Smooth muscle cell of the brain vasculature (primary cell): ENCODE measurements around the gene LRIG3.
"Not testable (repeated sequence)": the region's sequence is repeated elsewhere in the genome, so short reads cannot be mapped to it uniquely, and the experiment has no call there.

Experiments used
- DNase-seq: peaks from one replicate; pipeline ENCODE4 v3.0.0-alpha.2; 2012; ENCODE audit warnings: low read depth, low spot score

Gene LRIG3, protein sequence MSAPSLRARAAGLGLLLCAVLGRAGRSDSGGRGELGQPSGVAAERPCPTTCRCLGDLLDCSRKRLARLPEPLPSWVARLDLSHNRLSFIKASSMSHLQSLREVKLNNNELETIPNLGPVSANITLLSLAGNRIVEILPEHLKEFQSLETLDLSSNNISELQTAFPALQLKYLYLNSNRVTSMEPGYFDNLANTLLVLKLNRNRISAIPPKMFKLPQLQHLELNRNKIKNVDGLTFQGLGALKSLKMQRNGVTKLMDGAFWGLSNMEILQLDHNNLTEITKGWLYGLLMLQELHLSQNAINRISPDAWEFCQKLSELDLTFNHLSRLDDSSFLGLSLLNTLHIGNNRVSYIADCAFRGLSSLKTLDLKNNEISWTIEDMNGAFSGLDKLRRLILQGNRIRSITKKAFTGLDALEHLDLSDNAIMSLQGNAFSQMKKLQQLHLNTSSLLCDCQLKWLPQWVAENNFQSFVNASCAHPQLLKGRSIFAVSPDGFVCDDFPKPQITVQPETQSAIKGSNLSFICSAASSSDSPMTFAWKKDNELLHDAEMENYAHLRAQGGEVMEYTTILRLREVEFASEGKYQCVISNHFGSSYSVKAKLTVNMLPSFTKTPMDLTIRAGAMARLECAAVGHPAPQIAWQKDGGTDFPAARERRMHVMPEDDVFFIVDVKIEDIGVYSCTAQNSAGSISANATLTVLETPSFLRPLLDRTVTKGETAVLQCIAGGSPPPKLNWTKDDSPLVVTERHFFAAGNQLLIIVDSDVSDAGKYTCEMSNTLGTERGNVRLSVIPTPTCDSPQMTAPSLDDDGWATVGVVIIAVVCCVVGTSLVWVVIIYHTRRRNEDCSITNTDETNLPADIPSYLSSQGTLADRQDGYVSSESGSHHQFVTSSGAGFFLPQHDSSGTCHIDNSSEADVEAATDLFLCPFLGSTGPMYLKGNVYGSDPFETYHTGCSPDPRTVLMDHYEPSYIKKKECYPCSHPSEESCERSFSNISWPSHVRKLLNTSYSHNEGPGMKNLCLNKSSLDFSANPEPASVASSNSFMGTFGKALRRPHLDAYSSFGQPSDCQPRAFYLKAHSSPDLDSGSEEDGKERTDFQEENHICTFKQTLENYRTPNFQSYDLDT

DNA sequence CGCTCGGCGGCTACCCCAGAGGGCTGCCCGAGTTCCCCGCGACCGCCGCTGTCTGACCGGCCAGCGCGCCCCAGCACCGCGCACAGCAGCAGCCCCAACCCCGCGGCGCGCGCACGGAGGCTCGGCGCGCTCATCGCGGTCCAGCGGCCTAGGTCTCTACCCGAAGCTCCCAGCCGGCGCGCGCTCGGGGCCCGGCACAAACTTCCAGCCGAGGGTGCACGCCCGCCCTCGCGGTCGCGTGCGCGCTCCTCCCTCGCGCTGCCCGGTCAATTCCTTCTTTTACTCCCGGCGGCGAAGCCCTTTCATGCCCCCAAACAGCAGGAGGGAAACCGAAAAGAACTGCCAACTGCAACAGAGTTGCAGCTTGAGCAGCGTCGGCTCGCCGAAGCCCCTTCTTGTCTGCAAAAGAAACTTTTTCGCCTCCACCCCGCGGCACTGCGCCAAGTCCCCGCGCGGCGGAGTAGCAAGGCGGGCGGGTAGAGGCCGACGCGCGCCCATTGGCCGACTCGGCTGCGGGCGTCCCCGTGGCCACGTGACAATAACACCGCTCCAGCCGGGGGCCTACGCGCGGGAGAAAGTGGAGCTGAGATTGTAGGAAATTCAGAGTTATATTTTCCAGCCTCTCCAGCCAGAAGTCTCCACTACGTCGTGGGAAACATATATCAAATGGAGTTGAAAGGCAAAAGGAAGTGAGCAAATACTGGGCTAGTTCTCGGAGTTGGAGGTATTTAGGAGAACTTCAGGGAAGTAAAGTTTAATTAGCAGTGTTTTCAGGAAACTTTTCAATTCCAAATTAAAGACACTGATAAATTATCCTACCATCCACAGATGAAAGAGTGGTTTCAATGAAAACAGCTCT is at the start of gene LRIG3:
Gene LRIG3, minus strand, starts transcription at position 403 of the 859 bp plus-strand sequence. Its CDS starts 269 bp downstream, at position 134.
- peak; percentile 95 for DNase-seq

DNA sequence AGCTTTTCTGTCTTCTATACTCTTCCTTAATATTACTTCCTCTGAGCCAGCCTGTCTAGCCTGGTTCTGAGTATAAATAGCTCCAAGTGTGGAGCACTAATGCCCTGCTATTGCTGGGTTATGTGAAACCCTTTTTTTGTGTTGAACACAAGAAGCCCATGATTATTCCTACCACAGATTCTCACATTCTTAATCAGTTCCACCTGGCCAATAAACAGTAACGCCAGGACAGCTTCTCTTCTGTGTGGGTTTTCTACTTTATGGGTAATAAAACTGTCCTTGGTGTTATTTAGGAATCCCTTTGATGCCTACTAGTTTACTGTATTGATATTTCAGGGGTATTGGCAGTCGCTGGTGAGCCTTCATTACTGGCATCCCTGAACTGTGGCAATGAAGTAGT is 48.9 kb upstream of the LRIG3 start:
- DNase-seq = no peak

DNA sequence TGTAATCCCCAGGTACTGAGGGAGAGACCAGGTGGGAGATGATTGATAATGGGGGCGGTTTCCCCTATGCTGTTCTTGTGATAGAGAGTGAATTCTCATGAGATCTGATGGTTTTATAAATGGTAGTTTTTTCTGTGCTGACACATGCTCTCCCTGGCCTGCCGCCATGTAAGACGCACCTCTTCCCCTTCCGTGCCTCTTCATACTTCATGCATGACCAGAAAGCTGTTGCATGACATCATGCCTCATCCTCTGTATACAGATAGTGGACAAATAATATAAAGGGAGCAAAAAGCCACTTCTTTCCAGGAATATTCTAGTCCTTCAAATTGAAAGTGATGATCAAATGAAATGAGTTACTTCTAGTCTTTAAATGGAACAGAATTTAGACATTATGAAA is 47.3 kb upstream of the LRIG3 start:
- DNase-seq = no peak

DNA sequence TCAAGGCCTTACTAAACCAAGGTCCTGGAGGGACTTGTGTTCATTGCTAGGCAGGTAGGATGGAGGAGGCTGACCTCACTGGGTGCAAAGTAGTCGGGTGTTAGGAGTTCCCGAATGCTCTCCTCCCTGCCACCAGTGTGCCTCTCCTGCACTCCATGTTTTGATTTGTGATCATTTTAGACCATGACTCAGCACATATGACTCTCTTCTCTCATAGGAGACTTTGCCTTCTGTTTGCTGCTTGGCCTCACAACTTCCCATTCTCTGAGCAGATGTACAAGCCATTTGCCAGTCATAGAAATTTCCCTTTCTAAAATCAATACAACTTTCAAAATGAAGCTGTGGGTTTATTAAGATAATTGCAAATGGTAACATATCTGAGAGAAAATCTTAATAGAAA is 46.6 kb upstream of the LRIG3 start:
- DNase-seq = no peak

DNA sequence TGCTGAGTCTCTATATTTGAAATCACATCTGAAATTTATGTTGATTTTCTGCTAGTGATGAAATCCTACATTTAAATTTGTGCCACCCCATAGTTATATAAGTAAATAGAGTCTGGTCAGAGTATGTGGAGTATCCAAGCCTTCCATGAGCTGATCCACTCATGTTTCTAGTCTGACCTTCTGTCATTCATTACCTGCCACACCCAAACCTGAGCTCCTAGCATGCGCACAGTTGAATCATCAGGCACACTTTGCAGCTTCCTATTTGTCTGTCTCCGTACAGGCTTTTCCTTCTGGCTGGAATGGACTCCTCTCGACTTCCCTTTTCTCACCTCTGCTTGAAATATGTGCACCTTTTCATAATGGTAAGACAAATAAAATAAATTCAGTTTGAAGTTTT is 45.3 kb upstream of the LRIG3 start:
- DNase-seq = no peak

DNA sequence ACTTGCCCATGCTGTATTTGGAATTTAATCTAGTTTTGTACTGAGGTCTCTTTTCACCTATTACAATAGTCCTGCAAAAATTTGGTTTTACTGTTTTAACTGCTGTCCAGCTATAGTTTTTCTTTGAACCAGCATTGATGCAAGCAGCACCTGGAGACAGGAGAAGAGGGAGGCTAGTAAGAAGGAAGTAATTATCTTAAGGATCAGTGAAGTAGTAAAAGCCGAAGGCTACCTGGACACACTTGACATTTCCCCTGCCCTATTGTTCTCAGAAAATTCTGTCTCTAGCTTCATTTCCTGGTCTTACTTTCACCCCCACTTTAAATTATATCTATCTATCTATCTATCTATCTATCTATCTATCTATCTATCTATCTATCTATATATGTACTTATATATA is 43.5 kb upstream of the LRIG3 start:
- no peak for DNase-seq

DNA sequence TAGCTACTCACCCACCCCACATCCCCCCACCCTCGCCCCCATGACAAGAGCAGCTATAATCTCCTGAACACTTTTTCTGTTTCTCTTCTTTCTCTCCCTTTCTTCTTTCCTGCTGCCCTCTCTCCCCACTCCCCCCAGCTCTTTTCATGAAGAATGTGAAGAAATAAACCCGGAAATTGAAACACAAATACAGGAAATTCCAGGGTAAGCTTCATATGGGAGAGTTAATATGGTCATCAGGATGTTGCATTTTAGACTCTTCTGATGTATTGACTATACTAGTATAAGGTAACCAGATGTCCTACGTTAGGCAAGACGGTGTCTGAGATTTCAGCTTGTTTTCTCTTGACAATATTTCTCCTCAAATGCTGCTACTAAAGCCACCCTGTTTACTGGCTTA is 41.6 kb upstream of the LRIG3 start:
- DNase-seq = no peak

DNA sequence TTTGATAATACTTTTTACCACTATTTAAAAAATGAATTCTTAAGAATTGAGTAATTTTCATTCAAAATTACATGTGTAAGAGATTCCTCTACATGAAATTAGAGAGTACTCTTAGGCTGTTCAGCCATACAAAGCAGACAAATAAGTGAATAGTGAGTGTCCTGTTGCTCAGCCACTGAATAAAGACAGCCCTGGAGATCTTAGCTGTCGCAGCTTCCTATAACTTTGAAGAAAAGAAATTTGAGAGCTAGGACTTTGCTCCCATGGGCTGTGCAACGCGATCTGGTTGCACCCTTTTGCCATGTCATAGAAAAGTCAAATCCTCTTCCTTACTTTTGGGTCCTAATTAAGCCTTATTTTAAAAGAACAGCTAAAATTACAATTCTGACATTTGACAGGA is 40.9 kb upstream of the LRIG3 start:
- DNase-seq = no peak

DNA sequence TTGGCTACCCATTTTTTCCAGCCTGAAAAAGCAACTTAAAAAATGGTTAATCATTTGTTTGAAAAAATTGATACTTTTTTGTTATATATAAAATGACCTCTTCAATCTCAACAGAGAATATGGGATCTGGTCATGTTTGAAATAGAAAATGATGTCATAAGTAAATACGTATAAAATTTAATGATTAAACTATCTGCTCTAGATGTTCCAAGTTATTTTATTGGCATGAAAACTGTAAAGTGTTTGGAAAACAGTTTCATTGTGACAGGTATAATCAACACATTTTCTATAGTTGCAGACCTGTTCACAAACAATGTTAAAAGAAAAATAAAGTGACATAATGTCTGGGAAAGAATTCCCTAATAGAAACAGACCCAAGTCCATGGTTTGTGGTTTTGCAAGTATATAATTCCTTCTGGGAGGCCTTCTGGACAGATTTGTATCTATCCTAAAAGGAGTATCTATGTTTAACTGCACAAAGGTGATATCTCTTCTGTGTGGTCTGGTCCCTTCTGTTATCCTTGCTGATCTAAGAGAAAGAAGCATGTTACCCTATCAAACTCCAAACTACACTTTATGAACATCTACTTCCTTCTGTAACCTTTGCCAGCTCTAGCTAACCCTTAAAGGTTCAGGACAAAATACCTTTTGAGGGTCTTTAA is 39.5 kb upstream of the LRIG3 start:
- no peak for DNase-seq

DNA sequence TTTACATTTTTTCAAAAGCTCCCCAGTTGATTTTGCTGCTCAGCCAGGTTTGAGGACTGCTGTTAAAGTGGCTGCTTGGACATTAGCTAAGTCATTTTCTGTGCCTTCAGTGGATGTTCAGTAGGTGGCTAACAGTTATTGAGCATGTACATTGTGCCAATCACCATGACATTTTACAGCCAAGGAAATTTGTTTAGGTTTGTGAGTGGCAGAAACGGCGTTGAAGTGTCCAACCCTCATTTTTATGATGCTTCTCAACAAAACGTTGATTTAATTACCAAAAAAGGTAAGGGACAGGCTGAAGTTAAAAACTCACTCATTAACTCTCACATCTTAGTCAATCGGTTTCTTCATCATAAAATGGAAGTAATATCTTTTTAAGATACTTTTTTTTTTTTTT is 37.0 kb upstream of the LRIG3 start:
- no peak for DNase-seq

DNA sequence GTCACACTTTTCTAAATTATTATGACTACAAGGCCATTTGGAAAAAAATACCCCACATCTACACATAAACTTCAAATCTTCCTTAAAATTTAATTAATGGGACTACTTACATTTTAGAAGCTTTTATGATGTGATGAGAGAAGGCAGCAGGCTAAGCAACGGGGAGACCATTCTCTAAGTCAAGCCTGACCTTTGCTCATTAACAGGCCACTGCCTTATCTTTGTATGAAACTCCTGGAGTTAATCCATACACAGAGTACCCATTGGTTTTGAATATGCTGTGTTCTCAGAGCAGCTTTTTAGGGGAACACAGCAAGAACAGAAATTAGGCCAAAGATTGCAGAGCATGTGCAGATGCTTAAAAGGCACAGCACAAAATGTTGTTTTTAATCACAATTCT is 35.5 kb upstream of the LRIG3 start:
- no peak for DNase-seq

DNA sequence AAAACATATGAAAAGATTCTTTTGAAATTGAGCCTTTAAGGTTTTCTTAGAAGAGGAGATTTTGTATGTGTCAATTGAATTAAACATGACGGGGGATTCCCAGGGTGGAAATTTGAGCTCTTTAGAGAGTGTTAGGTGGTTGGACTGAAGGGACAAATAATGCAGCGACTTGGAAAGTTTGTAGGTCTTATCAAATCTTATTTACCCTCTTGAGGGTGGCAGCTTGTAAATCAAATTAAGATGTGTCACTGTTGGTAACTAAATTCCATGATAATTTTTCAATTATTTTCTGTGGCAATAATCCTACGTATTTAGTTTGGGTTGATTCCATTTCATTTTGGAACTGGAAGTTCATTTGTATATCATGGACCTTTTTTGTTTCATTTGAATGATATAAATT is 33.7 kb upstream of the LRIG3 start:
- DNase-seq = no peak

DNA sequence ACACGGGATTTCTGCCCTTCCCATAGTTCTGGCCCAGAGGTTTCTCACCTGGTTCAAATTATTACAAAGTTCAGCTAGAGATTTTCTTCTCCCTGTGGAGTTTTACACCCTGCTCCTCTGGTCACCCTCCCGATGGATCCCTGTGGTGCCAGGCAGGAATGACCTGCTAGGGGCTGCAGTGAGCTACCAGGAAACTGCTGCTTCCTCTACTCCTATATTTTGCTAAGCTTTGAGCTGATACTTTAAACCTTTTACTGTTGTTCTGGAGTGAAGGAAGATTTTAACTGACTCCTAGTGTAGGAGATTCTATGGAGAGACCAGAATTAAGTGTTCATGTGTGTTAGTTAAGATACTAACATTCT is 30.4 kb upstream of the LRIG3 start:
- no peak for DNase-seq

DNA sequence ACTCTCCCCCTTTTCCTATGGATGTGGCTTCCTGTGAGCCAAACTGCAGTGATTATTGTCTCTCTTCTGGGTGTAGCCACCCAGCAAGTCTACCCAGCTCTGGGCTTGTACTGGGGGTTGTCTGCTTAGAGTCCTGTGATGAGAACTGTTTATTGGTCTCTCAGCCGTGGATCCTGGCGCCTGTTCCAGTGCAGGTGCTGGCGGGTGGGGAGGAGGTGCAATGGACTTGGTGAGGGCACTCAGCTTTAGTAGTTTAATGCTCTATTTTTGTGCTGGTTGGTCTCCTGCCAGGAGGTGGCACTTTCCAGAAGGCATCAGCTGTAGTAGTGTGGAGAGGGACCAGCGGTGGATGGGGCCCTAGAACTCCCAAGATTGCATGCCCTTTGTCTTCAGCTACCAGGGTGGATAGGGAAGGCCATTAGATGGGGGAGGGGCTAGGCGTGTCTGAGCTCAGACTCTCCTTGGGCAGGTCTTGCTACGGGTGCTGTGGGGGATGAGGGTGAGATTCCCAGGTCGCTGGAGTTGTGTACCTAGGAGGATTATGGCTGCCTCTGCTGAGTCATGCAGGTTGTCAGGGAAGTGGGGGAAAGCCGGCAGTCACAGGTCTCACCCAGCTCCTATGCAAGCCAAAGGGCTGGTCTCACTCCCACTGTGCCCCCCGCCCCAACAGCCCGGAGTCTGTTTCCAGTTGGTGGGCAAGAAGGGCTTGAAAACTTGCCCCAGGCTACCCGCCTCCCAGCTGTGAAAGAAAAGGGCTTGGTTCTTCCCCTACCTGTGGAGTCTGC is 29.8 kb upstream of the LRIG3 start:
- DNase-seq = not testable (repeated sequence)

DNA sequence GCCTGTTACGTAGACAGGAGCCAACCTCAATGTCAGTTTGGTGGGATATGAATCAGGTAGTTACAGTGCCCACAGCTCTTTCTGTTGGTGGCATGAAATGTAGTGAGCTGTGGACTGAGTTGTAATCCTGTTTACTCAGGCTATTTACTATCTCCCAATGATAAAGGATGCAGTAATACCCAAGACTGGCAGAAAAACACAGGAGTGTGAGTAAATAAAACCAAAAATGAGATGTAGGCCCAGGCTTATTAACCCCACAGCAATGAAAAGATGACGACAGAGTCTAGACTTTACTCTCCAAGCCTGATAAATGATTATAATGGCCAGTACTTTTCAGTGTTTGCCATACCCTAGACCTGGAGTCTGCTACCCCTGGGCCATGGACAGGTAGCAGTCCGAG is 22.8 kb upstream of the LRIG3 start:
- no peak for DNase-seq

DNA sequence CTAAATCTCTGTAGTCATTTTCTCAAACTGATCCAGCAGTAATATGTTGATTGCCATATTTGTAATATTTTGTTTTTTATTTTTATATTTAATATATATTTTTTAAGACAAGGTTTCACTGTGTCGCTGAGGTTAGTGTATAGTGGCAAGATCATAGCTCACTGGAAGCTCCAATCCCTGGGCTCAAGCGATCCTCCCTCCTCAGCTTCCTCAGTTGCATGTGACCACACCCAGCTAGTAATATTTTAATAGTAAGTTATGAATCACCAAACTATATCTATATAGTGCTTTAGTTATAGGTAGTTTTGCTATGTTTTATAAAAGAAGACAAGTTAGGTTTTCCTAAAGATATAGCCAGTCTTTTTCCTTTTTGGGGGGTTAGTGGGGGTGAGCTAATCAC is 22.0 kb upstream of the LRIG3 start:
- no peak for DNase-seq

DNA sequence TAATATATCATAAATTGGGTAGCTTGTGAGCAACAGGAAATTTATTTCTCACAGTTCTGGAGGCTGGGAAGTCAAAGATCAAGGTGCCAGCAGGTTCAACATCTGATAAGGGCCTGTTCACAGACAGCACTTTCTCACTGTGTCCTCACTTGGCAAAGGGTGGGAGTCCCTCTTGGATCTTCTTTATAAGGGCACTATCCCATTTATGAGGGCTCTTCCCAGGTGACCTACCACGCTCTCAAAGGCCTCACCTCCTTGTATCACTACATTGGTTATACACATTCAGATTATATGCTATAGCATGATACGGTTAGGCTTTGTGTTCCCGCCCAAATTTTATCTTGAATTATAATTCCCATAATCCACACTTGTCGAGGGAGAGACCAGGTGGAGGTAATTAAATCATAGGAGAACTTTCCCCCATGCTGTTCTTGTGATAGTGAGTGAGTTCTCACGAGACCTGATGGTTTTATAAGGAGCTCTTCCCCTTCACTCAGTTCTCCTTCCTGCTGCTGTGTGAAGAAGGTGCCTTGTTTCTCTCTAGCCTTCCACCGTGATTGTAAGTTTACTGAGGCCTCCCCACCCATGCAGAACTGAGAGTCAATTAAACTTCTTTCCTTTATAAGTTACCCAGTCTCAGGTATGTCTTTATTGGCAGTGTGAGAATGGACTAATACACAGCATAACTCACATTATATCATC is 19.2 kb upstream of the LRIG3 start:
- no peak for DNase-seq

DNA sequence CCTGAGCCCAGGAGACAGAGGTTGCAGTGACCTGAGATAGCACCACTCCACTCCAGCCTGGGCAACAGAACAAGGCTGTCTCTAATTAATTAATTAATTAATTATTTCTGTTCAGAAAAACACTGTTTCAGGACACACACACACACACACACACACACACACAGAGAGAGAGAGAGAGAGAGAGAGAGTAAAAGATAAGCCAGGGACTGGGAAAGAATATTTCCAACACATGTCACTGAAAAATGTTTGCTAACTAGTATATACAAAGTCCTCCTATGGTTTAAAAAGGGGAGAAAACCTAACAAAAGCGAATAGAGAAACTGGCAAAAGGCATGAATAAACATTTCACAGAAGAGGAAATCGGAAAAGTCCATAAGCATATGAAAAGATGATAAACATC is 18.1 kb upstream of the LRIG3 start:
- DNase-seq = no peak

DNA sequence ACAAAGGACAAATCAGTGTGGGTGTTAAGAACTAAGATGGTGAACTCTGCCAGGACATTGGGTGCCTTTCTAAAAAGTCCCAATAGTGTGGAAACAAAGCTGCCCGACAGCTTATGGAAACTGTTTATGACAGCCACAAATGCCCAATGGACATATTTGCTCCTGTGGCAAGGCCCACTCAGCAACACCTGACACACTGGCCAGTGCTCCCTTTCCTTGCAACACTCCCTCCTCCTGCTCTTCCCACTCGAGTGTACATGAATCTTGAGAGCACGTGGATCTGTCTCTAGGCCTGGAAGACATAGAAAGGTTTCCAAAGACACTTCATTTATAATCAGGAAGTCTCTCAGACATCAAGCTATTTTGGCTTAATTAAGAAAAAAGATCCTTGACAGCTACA is 14.2 kb upstream of the LRIG3 start:
- DNase-seq = no peak
